NCI-H2029 (cell line): Measurements from ENCODE around the gene RHOJ.

Experiments
- DNase-seq: peaks from one replicate; lab custom pipeline; 2025; lab: John Stamatoyannopoulos, UW

The RHOJ gene

GRCh38 chr14:63205866-63206265, 1.6 kb downstream of the RHOJ start:
- DNase-seq = no peak

- DNase-seq = no peak
Observed at GRCh38 chr14:63209160-63209559, 4.9 kb downstream of the RHOJ start.

GRCh38 chr14:63210812-63211211, 6.6 kb downstream of the RHOJ start:
- DNase-seq = no peak

- no peak for DNase-seq
Observed at GRCh38 chr14:63212209-63212608, 8.0 kb downstream of the RHOJ start.

- DNase-seq = no peak
Observed at GRCh38 chr14:63212776-63213500, 8.7 kb downstream of the RHOJ start.

- DNase-seq = no peak
Observed at GRCh38 chr14:63214417-63215196, 10.4 kb downstream of the RHOJ start.

- DNase-seq = no peak
Observed at GRCh38 chr14:63220526-63220925, 16.3 kb downstream of the RHOJ start.

GRCh38 chr14:63223596-63223995, 19.4 kb downstream of the RHOJ start:
- no peak for DNase-seq

GRCh38 chr14:63224196-63224595, 20.0 kb downstream of the RHOJ start:
- no peak for DNase-seq

- DNase-seq = no peak
Observed at GRCh38 chr14:63228217-63228616, 24.0 kb downstream of the RHOJ start.

GRCh38 chr14:63229330-63230059, 25.3 kb downstream of the RHOJ start:
- no peak for DNase-seq

- DNase-seq = no peak
Observed at GRCh38 chr14:63231766-63232165, 27.5 kb downstream of the RHOJ start.

GRCh38 chr14:63237791-63238190, 33.5 kb downstream of the RHOJ start:
- DNase-seq = no peak

- no peak for DNase-seq
Observed at GRCh38 chr14:63240221-63240620, 36.0 kb downstream of the RHOJ start.

- no peak for DNase-seq
Observed at GRCh38 chr14:63241096-63241495, 36.9 kb downstream of the RHOJ start.

GRCh38 chr14:63243646-63244045, 39.4 kb downstream of the RHOJ start:
- DNase-seq = no peak

- DNase-seq = no peak
Observed at GRCh38 chr14:63245893-63246292, 41.6 kb downstream of the RHOJ start.

- no peak for DNase-seq
Observed at GRCh38 chr14:63248211-63248610, 44.0 kb downstream of the RHOJ start.

GRCh38 chr14:63249092-63249491, 44.8 kb downstream of the RHOJ start:
- no peak for DNase-seq

- no peak for DNase-seq
Observed at GRCh38 chr14:63257299-63257698, 53.1 kb downstream of the RHOJ start.

- DNase-seq = no peak
Observed at GRCh38 chr14:63262446-63262845, 58.2 kb downstream of the RHOJ start.

GRCh38 chr14:63266106-63266505, 61.9 kb downstream of the RHOJ start:
- no peak for DNase-seq

- DNase-seq = no peak
Observed at GRCh38 chr14:63267171-63267570, 62.9 kb downstream of the RHOJ start.
